ENCODE measurements around the gene FAM20A.

The FAM20A gene

GRCh38 chr17:68512247-68512959 is 88.8 kb downstream of the FAM20A start, which contains the start of gene PRKAR1A (continued):
- TF ChIP-seq GLI4 (tag by site-specific recombination; IDR thresholded peaks at IDR 0.05) (no peak), ZNF792 (tag by site-specific recombination; IDR thresholded peaks at IDR 0.05) (no peak), ZNF404 (tag by site-specific recombination; IDR thresholded peaks at IDR 0.05) (no peak)

- H3K4me1 ChIP-seq (ENCODE audit: control insufficient read depth, insufficient read depth, low read length): peaks cover 20% of the 10 kb centered on the region
- H3K4me3 ChIP-seq (ENCODE audit: low read depth, low read length): peak overlapping the region; percentile 83
- ChIA-PET POLR2A (interaction anchor here (0.6 to 2.7 kb wide), 8 partner anchors 9 to 815 kb away, joined by 3 to 18 read pairs (median 4); partner anchors contain the start of genes ABCA5, AMZ2, FAM20A and KPNA2), CTCF (interaction anchor here (1.2 to 2.6 kb wide), 3 partner anchors 44 to 102 kb away, joined by 4 to 9 read pairs (median 4); partner anchors contain the start of gene WIPI1)
- peak overlapping the region; percentile 95 for H3K27ac ChIP-seq (ENCODE audit: extremely low read depth, low read depth, low read length)
- H3K36me3 ChIP-seq (ENCODE audit: control insufficient read depth in 2 of 2, insufficient read depth in 1 of 2, low read length in 2 of 2): peaks cover 17 to 20% of the 10 kb centered on the region in 2 experiments
- H3K9me3 ChIP-seq (ENCODE audit: control insufficient read depth, insufficient read depth, low read depth, low read length): no peaks in the 10 kb centered on the region
- TF ChIP-seq GFI1B (tag by site-specific recombination; IDR thresholded peaks at IDR 0.05): peak; percentile 73; the same call in 1 of the 2 replicates
- no peak; the same call in 1 of the 2 replicates for TF ChIP-seq ZNF580 (tag by site-specific recombination; IDR thresholded peaks at IDR 0.05)
- peak; percentile 98 for TF ChIP-seq ZNF324 (tag by site-specific recombination; IDR thresholded peaks at IDR 0.05)
- TF ChIP-seq ZNF16 (tag by site-specific recombination; IDR thresholded peaks at IDR 0.05; ENCODE audit: low read depth): 0 out of 2 replicates have a peak, but pooled peaks have one; percentile 26
- TF ChIP-seq ZSCAN30 (tag by site-specific recombination; IDR thresholded peaks at IDR 0.05): peak; percentile 92
- TF ChIP-seq ZNF239 (tag by site-specific recombination; IDR thresholded peaks at IDR 0.05): peak; percentile 82
- TF ChIP-seq EGR2 (tag by site-specific recombination; IDR thresholded peaks at IDR 0.05; ENCODE audit: low read depth): peak; percentile 99
- TF ChIP-seq SALL2 (tag by site-specific recombination; IDR thresholded peaks at IDR 0.05; ENCODE audit: borderline replicate concordance): no peak
- peak; percentile 98 for TF ChIP-seq GLI4 (tag by site-specific recombination; IDR thresholded peaks at IDR 0.05)
- no peak for TF ChIP-seq ZNF776 (tag by site-specific recombination; IDR thresholded peaks at IDR 0.05; ENCODE audit: borderline replicate concordance)
- peak; percentile 64 for TF ChIP-seq ZNF707 (tag by site-specific recombination; IDR thresholded peaks at IDR 0.05)
- no peak for TF ChIP-seq ZNF529 (tag by site-specific recombination; IDR thresholded peaks at IDR 0.05; ENCODE audit: insufficient replicate concordance)
- peak; percentile 81 for TF ChIP-seq REPIN1 (tag by site-specific recombination; IDR thresholded peaks at IDR 0.05; ENCODE audit: low read depth)
- TF ChIP-seq ZBTB7A (tag by site-specific recombination; IDR thresholded peaks at IDR 0.05; ENCODE audit: low read depth): peak; percentile 97
- no peak for TF ChIP-seq ZNF544 (tag by site-specific recombination; IDR thresholded peaks at IDR 0.05)
- peak; percentile 98 for TF ChIP-seq ZNF2 (tag by site-specific recombination; IDR thresholded peaks at IDR 0.05)
- TF ChIP-seq ZBTB11 (tag by site-specific recombination; conservative IDR thresholded peaks at IDR 0.05; ENCODE audit: low read depth): peak; percentile 87
- no peak for TF ChIP-seq BCL6B (tag by site-specific recombination; IDR thresholded peaks at IDR 0.05)
- no peak; the same call in 1 of the 2 replicates for TF ChIP-seq ZNF121 (tag by site-specific recombination; IDR thresholded peaks at IDR 0.05)
- peak; percentile 94 for TF ChIP-seq ZBTB20 (tag by site-specific recombination; IDR thresholded peaks at IDR 0.05)
- 0 out of 2 replicates have a peak, but pooled peaks have one; percentile 33 for TF ChIP-seq ZNF549 (tag by site-specific recombination; IDR thresholded peaks at IDR 0.05)
- TF ChIP-seq SCRT2 (tag by site-specific recombination; IDR thresholded peaks at IDR 0.05): peak; percentile 97; the same call in 1 of the 2 replicates
- no peak for TF ChIP-seq ZNF221 (tag by site-specific recombination; IDR thresholded peaks at IDR 0.05; ENCODE audit: borderline replicate concordance)
- TF ChIP-seq ZNF48 (tag by site-specific recombination; IDR thresholded peaks at IDR 0.05): no peak
- no peak for TF ChIP-seq ZNF155 (tag by site-specific recombination; IDR thresholded peaks at IDR 0.05)
- TF ChIP-seq ZNF792 (tag by site-specific recombination; IDR thresholded peaks at IDR 0.05): no peak
- TF ChIP-seq PRDM4 (tag by site-specific recombination; IDR thresholded peaks at IDR 0.05): peak; percentile 79; the same call in 1 of the 2 replicates
Observed at GRCh38 chr17:68511671-68512246, 89.4 kb downstream of the FAM20A start.

All from HEK293 (cell line).